ENCODE measurements around the gene CCBE1.
"Not testable (repeated sequence)": the region's sequence is repeated elsewhere in the genome, so short reads cannot be mapped to it uniquely, and the experiment has no call there.

The CCBE1 gene

GRCh38 chr18:59520562-59521355, 176.5 kb downstream of the CCBE1 start:
- DNase-seq, result no peak

- no peak for DNase-seq
These were observed 178.5 kb downstream of the CCBE1 start for GRCh38 chr18:59518705-59519104.

GRCh38 chr18:59517446-59518165, 179.6 kb downstream of the CCBE1 start:
- DNase-seq, result no peak

- no peak for DNase-seq
These were observed 180.7 kb downstream of the CCBE1 start for GRCh38 chr18:59516356-59517155.

- DNase-seq, result not testable (repeated sequence)
These were observed 181.3 kb downstream of the CCBE1 start for GRCh38 chr18:59515956-59516355.

- DNase-seq, result no peak
These were observed 182.1 kb downstream of the CCBE1 start for GRCh38 chr18:59515147-59515546.

GRCh38 chr18:59514203-59514602, 183.0 kb downstream of the CCBE1 start:
- no peak for DNase-seq

GRCh38 chr18:59512025-59512755, 185.0 kb downstream of the CCBE1 start:
- no peak for DNase-seq

- no peak for DNase-seq
These were observed 187.5 kb downstream of the CCBE1 start for GRCh38 chr18:59509481-59510442.

GRCh38 chr18:59505356-59505755, 191.9 kb downstream of the CCBE1 start:
- DNase-seq, result no peak

- no peak for DNase-seq
These were observed 194.7 kb downstream of the CCBE1 start for GRCh38 chr18:59502274-59503175.

GRCh38 chr18:59501920-59502273, 195.3 kb downstream of the CCBE1 start:
- DNase-seq, result no peak

- DNase-seq, result no peak
These were observed 196.5 kb downstream of the CCBE1 start for GRCh38 chr18:59500765-59501164.

GRCh38 chr18:59498506-59499086, 198.6 kb downstream of the CCBE1 start:
- no peak for DNase-seq

- DNase-seq, result no peak
These were observed 204.3 kb downstream of the CCBE1 start for GRCh38 chr18:59492756-59493421.

- DNase-seq, result no peak
These were observed 208.3 kb downstream of the CCBE1 start for GRCh38 chr18:59488899-59489298.

GRCh38 chr18:59485382-59485781, 211.8 kb downstream of the CCBE1 start:
- no peak for DNase-seq

GRCh38 chr18:59484561-59485328, 212.5 kb downstream of the CCBE1 start:
- DNase-seq, result no peak

GRCh38 chr18:59484131-59484530, 213.1 kb downstream of the CCBE1 start:
- DNase-seq, result no peak

Measured in stimulated activated CD4-positive, alpha-beta T cell treated with anti-CD3 and anti-CD28 coated beads, Interleukin-4, amount 100 ng/mL, for 24 hours (primary cell).